ENCODE measurements around the gene GRID1.
"Not testable (repeated sequence)": the region's sequence is repeated elsewhere in the genome, so short reads cannot be mapped to it uniquely, and the experiment has no call there.

GRID1 gene

GRCh38 chr10:86076497-86076896, 290.1 kb downstream of the GRID1 start:
- not testable (repeated sequence) for H3K27me3 Mint-ChIP-seq (ENCODE audit: low read depth)

DNA sequence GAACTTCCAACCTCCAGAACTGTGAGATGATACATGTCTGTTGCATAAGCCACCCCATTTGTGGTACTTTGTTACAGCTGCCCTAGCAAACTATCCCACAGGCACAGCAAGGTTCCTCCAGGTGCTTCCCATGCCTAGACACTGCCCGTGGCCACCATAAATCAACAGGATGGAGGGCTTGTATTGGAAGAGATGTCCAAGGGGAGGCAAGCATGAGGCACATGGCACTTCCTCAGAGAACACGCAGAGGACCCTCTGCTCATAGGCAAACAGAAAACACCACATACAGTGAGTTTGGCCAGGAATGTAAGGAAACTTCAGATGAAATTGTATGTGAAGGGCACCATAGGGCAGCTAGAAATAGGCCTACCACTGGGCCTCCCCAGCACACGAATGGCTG, 291.1 kb downstream of the GRID1 start:
- Mint-ChIP-seq H3K36me3 (ENCODE audit: low read depth) (no peaks in the 10 kb centered on the region), H3K9me3 (peaks cover 3% of the 10 kb centered on the region), H3K4me3 (no peak overlapping the region), H3K4me1 (ENCODE audit: low read depth) (no peaks in the 10 kb centered on the region), H3K27ac (no peak overlapping the region), H3K27me3 (ENCODE audit: low read depth) (peaks cover 5% of the 10 kb centered on the region)

More at GRCh38 chr10:86076497-86076896, 290.1 kb downstream of the GRID1 start:
- H3K4me3 Mint-ChIP-seq; H3K27ac Mint-ChIP-seq; H3K4me1 Mint-ChIP-seq (ENCODE audit: low read depth); H3K9me3 Mint-ChIP-seq; H3K36me3 Mint-ChIP-seq (ENCODE audit: low read depth): not testable (repeated sequence)

DNA sequence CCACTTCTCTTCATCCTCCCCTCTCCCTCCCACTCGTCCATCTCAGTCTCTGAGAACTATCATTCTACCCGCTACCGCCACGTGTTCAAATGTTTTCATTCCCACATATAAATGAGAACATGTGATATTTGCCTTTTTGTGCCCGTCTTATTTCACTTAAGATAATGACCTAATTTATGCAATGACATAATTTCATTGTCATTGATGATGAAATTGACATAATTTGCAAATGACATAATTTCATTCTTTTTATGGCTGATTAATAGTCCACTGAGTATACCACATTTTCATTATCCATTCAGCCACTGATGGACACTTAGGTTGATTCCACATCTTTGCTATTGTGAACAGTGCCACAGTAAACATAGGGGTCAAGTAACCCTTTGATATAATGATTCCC, 292.3 kb downstream of the GRID1 start:
- peaks cover 3% of the 10 kb centered on the region for H3K9me3 Mint-ChIP-seq
- H3K27ac Mint-ChIP-seq, result no peak overlapping the region
- peaks cover 5% of the 10 kb centered on the region for H3K27me3 Mint-ChIP-seq (ENCODE audit: low read depth)
- H3K4me1 Mint-ChIP-seq (ENCODE audit: low read depth), result no peaks in the 10 kb centered on the region
- no peak overlapping the region for H3K4me3 Mint-ChIP-seq
- H3K36me3 Mint-ChIP-seq (ENCODE audit: low read depth), result no peaks in the 10 kb centered on the region

DNA sequence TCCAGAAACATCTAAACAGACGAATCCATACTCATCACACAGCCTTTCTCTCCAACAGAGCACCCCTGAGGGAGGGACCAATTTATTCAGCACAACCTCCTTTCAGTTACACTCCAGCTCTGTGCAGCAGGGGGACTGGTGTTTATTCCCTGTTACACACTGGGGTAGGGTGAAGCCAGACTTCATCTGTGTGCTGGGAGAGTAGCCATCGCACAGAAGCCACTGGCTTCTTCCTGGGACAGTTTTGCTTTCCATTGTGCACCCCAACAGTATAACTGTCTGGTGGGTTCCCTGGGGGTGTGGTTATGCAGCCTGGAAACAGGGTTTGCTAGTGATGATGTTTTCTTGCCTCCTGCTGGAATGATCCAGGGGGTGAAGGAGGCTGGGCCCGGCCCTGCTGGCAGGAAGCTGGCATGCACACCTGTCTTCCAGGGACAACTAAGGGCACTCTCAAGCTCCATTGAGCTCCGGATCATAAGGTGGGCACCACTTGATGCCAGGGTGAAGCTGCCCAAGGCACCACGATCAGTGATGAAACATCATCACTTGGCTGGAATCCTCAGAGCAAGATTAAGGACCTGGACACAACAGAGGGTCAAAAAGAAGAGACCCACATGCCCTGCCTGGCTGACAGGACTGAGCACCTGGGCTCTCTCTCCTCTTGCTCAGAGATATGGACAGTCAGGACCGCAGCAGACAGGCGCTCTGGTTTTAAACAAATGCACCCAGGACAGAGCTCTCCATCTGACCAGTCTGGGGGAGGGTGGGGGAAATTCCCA, 293.2 kb downstream of the GRID1 start:
- H3K27ac Mint-ChIP-seq, result no peak overlapping the region
- no peaks in the 10 kb centered on the region for H3K4me1 Mint-ChIP-seq (ENCODE audit: low read depth)
- H3K9me3 Mint-ChIP-seq, result peaks cover 3% of the 10 kb centered on the region
- H3K36me3 Mint-ChIP-seq (ENCODE audit: low read depth), result no peaks in the 10 kb centered on the region
- H3K27me3 Mint-ChIP-seq (ENCODE audit: low read depth), result peaks cover 5% of the 10 kb centered on the region
- no peak overlapping the region for H3K4me3 Mint-ChIP-seq

DNA sequence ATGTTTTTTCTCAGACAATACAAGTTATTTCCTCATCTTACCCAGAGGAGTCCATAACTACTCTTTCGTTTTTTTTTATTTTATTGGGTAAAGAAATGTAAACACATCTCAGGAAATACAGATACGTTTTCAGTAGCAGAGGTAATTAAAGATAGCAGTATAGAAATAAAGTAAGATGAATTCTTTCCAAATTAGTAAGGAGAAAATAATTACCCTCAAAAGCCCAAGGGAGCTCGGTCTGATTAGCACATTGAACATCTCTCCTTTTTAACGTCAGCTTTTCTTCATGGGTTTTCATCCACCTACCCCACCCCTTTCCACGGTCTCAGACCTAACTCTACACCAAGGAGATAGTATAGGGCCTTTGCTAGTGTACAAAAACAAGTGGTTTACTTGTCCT, 294.2 kb downstream of the GRID1 start:
- Mint-ChIP-seq H3K36me3 (ENCODE audit: low read depth) (no peaks in the 10 kb centered on the region), H3K4me3 (no peak overlapping the region), H3K9me3 (peaks cover 3% of the 10 kb centered on the region), H3K4me1 (ENCODE audit: low read depth) (no peaks in the 10 kb centered on the region), H3K27me3 (ENCODE audit: low read depth) (peaks cover 5% of the 10 kb centered on the region), H3K27ac (no peak overlapping the region)

GRCh38 chr10:86071758-86072157, 294.8 kb downstream of the GRID1 start:
- H3K27me3 Mint-ChIP-seq (ENCODE audit: low read depth), result peaks cover 5% of the 10 kb centered on the region
- H3K4me1 Mint-ChIP-seq (ENCODE audit: low read depth), result no peaks in the 10 kb centered on the region
- H3K36me3 Mint-ChIP-seq (ENCODE audit: low read depth), result no peaks in the 10 kb centered on the region
- H3K9me3 Mint-ChIP-seq, result peaks cover 3% of the 10 kb centered on the region
- no peak overlapping the region for H3K4me3 Mint-ChIP-seq
- no peak overlapping the region for H3K27ac Mint-ChIP-seq

DNA sequence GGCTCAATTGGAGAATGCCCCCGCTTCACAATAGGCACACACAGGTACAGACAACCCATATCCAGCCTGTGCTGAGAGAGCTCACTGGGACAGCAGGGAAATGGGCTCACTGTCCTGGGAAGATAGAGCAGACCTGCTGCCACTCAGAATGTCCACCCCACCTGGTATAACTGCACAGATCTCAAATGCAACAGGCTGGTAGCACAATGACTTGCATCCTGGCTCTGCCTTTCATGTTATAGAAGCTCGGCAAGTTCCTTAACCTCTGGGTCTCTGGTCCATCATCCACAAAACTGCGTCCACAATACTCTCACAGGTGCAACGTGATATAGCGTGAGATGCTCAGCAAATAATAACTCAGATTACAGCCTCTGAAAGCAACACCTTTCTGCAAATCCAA, 295.4 kb downstream of the GRID1 start:
- Mint-ChIP-seq H3K27ac (no peak overlapping the region), H3K4me3 (no peak overlapping the region), H3K27me3 (ENCODE audit: low read depth) (peaks cover 5% of the 10 kb centered on the region), H3K9me3 (peaks cover 1% of the 10 kb centered on the region), H3K4me1 (ENCODE audit: low read depth) (no peaks in the 10 kb centered on the region), H3K36me3 (ENCODE audit: low read depth) (no peaks in the 10 kb centered on the region)

- no peak overlapping the region for H3K27ac Mint-ChIP-seq
- no peaks in the 10 kb centered on the region for H3K36me3 Mint-ChIP-seq (ENCODE audit: low read depth)
- no peaks in the 10 kb centered on the region for H3K4me1 Mint-ChIP-seq (ENCODE audit: low read depth)
- no peaks in the 10 kb centered on the region for H3K9me3 Mint-ChIP-seq
- H3K27me3 Mint-ChIP-seq (ENCODE audit: low read depth), result peaks cover 5% of the 10 kb centered on the region
- no peak overlapping the region for H3K4me3 Mint-ChIP-seq
Measured at GRCh38 chr10:86070278-86070677, 296.3 kb downstream of the GRID1 start.

DNA sequence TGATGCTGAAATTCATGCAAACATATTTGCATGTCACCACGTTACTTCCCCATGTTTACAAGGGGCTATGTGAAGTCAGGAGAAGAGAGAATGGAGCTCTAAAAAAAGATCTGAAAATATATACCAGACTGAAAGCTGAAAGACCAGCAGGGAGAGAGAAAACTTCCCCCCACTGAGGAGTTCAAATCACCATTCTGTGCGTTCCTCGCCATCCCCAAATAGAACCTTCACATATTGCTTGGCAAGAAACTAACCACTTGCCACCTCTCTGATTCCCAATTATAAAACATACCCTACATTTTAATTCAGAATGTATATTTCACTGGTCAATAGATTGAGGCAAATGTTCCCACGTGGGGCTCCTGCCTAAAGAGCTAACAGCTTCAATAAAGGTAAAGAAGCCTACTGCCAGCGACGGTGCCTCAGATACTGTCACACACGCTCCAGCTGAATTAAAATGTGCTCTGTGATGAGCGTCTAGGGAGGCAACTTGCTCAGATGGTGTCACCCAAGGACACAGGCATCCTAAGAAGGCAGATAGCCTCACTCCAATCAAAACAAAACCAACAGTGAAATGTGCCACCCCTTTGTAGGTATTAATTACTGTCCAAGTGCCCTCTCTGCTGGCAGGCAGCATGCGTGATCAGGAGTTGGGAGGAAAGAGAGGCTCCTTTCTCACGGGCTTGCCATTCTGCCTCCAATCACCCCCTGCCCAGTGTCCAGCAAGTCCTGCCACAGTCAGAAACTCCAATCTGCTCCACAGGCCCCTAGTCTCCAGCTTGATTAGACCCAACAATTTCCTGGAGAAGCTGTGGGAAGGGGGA, 298.2 kb downstream of the GRID1 start:
- no peaks in the 10 kb centered on the region for H3K9me3 Mint-ChIP-seq

DNA sequence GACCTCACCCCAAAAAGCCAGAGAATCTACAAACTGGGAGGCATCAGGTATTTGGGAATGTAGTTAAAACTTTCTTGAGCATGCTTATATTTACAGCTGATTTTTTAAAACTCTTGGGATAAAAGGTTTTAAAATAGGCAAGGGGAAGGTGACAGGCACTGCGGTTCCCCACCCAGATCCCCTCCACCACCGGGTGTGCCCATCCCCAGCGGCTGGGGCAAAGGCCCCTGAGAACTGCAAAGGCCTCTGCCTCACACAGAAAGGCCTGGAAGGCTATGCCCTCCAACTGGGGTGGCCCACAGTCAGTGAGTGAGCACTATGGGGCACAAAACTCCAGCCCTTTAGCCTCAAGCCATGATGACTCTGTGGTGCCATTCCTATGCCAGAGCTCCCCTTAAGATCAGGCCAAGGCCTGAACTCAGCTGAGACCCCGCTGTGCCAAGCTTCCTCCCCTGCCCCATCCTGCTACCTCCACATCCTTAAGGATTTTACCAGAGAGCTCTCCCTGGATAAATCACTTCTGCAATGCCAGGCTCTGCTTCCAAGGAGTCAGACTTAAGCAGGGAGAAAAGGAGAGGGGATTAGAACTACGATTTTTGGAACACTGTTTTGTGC, 299.1 kb downstream of the GRID1 start:
- peaks cover 5% of the 10 kb centered on the region for H3K27me3 Mint-ChIP-seq (ENCODE audit: low read depth)
- no peaks in the 10 kb centered on the region for H3K36me3 Mint-ChIP-seq (ENCODE audit: low read depth)
- no peak overlapping the region for H3K4me3 Mint-ChIP-seq
- no peak overlapping the region for H3K27ac Mint-ChIP-seq
- no peaks in the 10 kb centered on the region for H3K4me1 Mint-ChIP-seq (ENCODE audit: low read depth)
- H3K9me3 Mint-ChIP-seq, result no peaks in the 10 kb centered on the region

More for the DNA sequence above, 298.2 kb downstream of the GRID1 start:
- no peaks in the 10 kb centered on the region for H3K36me3 Mint-ChIP-seq (ENCODE audit: low read depth)
- no peak overlapping the region for H3K27ac Mint-ChIP-seq
- no peak overlapping the region for H3K4me3 Mint-ChIP-seq
- H3K27me3 Mint-ChIP-seq (ENCODE audit: low read depth), result peaks cover 5% of the 10 kb centered on the region
- no peaks in the 10 kb centered on the region for H3K4me1 Mint-ChIP-seq (ENCODE audit: low read depth)

GRCh38 chr10:86066696-86067095, 299.9 kb downstream of the GRID1 start:
- Mint-ChIP-seq H3K36me3 (ENCODE audit: low read depth) (no peaks in the 10 kb centered on the region), H3K4me1 (ENCODE audit: low read depth) (no peaks in the 10 kb centered on the region), H3K9me3 (no peaks in the 10 kb centered on the region), H3K27ac (no peak overlapping the region), H3K4me3 (no peak overlapping the region), H3K27me3 (ENCODE audit: low read depth) (peaks cover 3% of the 10 kb centered on the region)

- Mint-ChIP-seq H3K27ac (no peak overlapping the region), H3K27me3 (ENCODE audit: low read depth) (no peaks in the 10 kb centered on the region), H3K4me3 (no peak overlapping the region), H3K4me1 (ENCODE audit: low read depth) (no peaks in the 10 kb centered on the region), H3K9me3 (no peaks in the 10 kb centered on the region), H3K36me3 (ENCODE audit: low read depth) (no peaks in the 10 kb centered on the region)
Measured at GRCh38 chr10:86065711-86066251, 300.8 kb downstream of the GRID1 start.

GRCh38 chr10:86064931-86065662, 301.5 kb downstream of the GRID1 start:
- Mint-ChIP-seq H3K27ac (no peak overlapping the region), H3K36me3 (ENCODE audit: low read depth) (no peaks in the 10 kb centered on the region), H3K4me1 (ENCODE audit: low read depth) (no peaks in the 10 kb centered on the region), H3K4me3 (no peak overlapping the region), H3K27me3 (ENCODE audit: low read depth) (no peaks in the 10 kb centered on the region), H3K9me3 (no peaks in the 10 kb centered on the region)

- no peak overlapping the region for H3K27ac Mint-ChIP-seq
- H3K4me1 Mint-ChIP-seq (ENCODE audit: low read depth), result no peaks in the 10 kb centered on the region
- H3K9me3 Mint-ChIP-seq, result no peaks in the 10 kb centered on the region
- no peak overlapping the region for H3K4me3 Mint-ChIP-seq
- no peaks in the 10 kb centered on the region for H3K27me3 Mint-ChIP-seq (ENCODE audit: low read depth)
- H3K36me3 Mint-ChIP-seq (ENCODE audit: low read depth), result no peaks in the 10 kb centered on the region
Measured at GRCh38 chr10:86064219-86064618, 302.4 kb downstream of the GRID1 start.
